Upper lobe of left lung (tissue), 6 donors: ENCODE measurements around the gene ASL. TPM values are rescaled to one million over a fixed set of nuclear protein-coding genes. Genes with fewer than 3 reads are reported as not detected.
"Not testable (repeated sequence)": the region's sequence is repeated elsewhere in the genome, so short reads cannot be mapped to it uniquely, and the experiment has no call there.

Experiments
- ATAC-seq, 2 donors: fragments of 200-7000 bp; cut with Tn5 transposase; one replicate each; pipeline ENCODE4 v1.9.1; 2022; ENCODE audit warnings: mild to moderate bottlenecking in 2 of 2, moderate library complexity in 2 of 2; ENCODE audit not compliant: low FRiP score in 2 of 2
- DNase-seq, 2 donors: peaks; one replicate each; pipeline ENCODE4 v3.0.0-alpha.2; 2019 to 2020
- H3K27ac ChIP-seq, 4 donors: fragments of 200-600 bp; sonication (generic); one replicate each; pipeline ENCODE4 v1.5.1; 2016 to 2019
- H3K27me3 ChIP-seq, 4 donors: fragments of 200-600 bp; sonication (generic); one replicate each; pipeline ENCODE4 v1.5.1; 2017 to 2019
- H3K36me3 ChIP-seq, 4 donors: fragments of 200-600 bp; sonication (generic); one replicate each; pipeline ENCODE4 v1.5.1; 2016 to 2019
- H3K4me1 ChIP-seq, 4 donors: fragments of 200-600 bp; sonication (generic); one replicate each; pipeline ENCODE4 v1.5.1; 2018 to 2019
- H3K4me3 ChIP-seq, 4 donors: fragments of 200-600 bp; sonication (generic); one replicate each; pipeline ENCODE4 v1.5.1; 2017 to 2019; ENCODE audit warnings: mild to moderate bottlenecking in 2 of 4, moderate library complexity in 1 of 4
- H3K9me3 ChIP-seq, 4 donors: fragments of 200-600 bp; sonication (generic); one replicate each; pipeline ENCODE4 v1.5.1; 2018 to 2019
- CTCF ChIP-seq, 6 experiments: fragments of 450-650 bp in 4 of 6; fragments of 200-600 bp in 2 of 6; sonication (generic) in 2 of 6; IDR thresholded peaks; one replicate each; pipeline ENCODE4 v1.5.1; 2016 to 2019; ENCODE audit warnings: antibody characterized with exemption in 6 of 6
- EP300 ChIP-seq, 4 donors: sonication (generic); formaldehyde crosslinking; IDR thresholded peaks; one replicate each; pipeline ENCODE4 v1.5.1; 2017; ENCODE audit warnings: antibody characterized with exemption in 4 of 4, control low read depth in 2 of 4
- POLR2A ChIP-seq, 4 donors: fragments of 450-650 bp; IDR thresholded peaks; one replicate each; pipeline ENCODE4 v1.5.1; 2016 to 2017; ENCODE audit warnings: antibody characterized with exemption in 4 of 4, mild to moderate bottlenecking in 2 of 4
- POLR2AphosphoS5 ChIP-seq, 2 donors: sonication (generic); formaldehyde crosslinking; IDR thresholded peaks; one replicate each; pipeline ENCODE4 v1.5.1; 2017; ENCODE audit warnings: antibody characterized with exemption in 2 of 2
- WGBS, 2 donors: methylation state at CpG; one replicate each; pipeline ENCODE4 v1.1.5; 2017 to 2018; 5-methylcytosine and 5-hydroxymethylcytosine counted together
- total RNA-seq, 6 donors: library from RNA; depleted of rRNA in 4 of 6; stranded (reverse); fragments of >200 nt in 4 of 6; gene quantifications; one replicate each; pipeline versions ENCODE4 v1.1.0 to v1.2.1, GENCODE V29; 2016 to 2021
- donor health status: DM: no; HTN: no; CAD: no; lungs with moderate emphysema.
- donor health status: DM: no; HTN: yes; CAD: no; lungs with severe emphysema.

The ASL gene
- total RNA-seq, 6 donors from 2014 or later, result 45.5 to 101 (median 67.6) TPM

GRCh38 chr7:66036788-66037187 is 38.8 kb upstream of the ASL start:
- no peaks in the 10 kb centered on the region for H3K36me3 ChIP-seq
- no peaks in the 10 kb centered on the region for H3K27me3 ChIP-seq
- H3K27ac ChIP-seq, result peak overlapping the region in 2 of 4 donors; percentile 49 to 74
- DNase-seq (peak in 1 of 2 donors; percentile 45), ATAC-seq (peak; percentile 45 to 72)
- peaks cover 0 to 25% (median 12%) of the 10 kb centered on the region in 4 donors for H3K4me1 ChIP-seq
- no peaks in the 10 kb centered on the region for H3K9me3 ChIP-seq
- TF ChIP-seq CTCF (IDR thresholded peaks at IDR 0.05) (no peak), POLR2AphosphoS5 (IDR thresholded peaks at IDR 0.05) (peak in 1 of 2 donors; percentile 21)
- WGBS, 2 donors, result 50 to 56% methylated on average over 7 of the region's 7 CpGs
- no peak overlapping the region for H3K4me3 ChIP-seq

- Histone ChIP-seq H3K4me3 (no peak overlapping the region), H3K27me3 (no peaks in the 10 kb centered on the region), H3K27ac (peak overlapping the region in 2 of 4 donors; percentile 3 to 16), H3K36me3 (no peaks in the 10 kb centered on the region), H3K9me3 (no peaks in the 10 kb centered on the region), H3K4me1 (peaks cover 3 to 26% (median 17%) of the 10 kb centered on the region in 4 donors)
- ATAC-seq (no peak), DNase-seq (no peak)
- TF ChIP-seq POLR2AphosphoS5 (IDR thresholded peaks at IDR 0.05), result no peak
- no peak for TF ChIP-seq POLR2A (IDR thresholded peaks at IDR 0.05)
- TF ChIP-seq CTCF (IDR thresholded peaks at IDR 0.05), result no peak
- no peak for TF ChIP-seq EP300 (IDR thresholded peaks at IDR 0.05)
- WGBS, 2 donors, result 71 to 85% methylated on average over 3 of the region's 3 CpGs
Observed at GRCh38 chr7:66039094-66039670, 36.4 kb upstream of the ASL start.

- Histone ChIP-seq H3K4me1 (peaks cover 7 to 21% (median 11%) of the 10 kb centered on the region in 4 donors), H3K27ac (peak overlapping the region; percentile 60 to 89 (median 69))
- TF ChIP-seq CTCF (IDR thresholded peaks at IDR 0.05) (no peak), POLR2A (IDR thresholded peaks at IDR 0.05) (peak in 1 of 4 donors; percentile 50), EP300 (IDR thresholded peaks at IDR 0.05) (no peak), POLR2AphosphoS5 (IDR thresholded peaks at IDR 0.05) (peak in 1 of 2 donors; percentile 18)
Observed at GRCh38 chr7:66043681-66044497, 31.7 kb upstream of the ASL start.

GRCh38 chr7:66044498-66044854 is 31.1 kb upstream of the ASL start:
- ATAC-seq, H3K9me3 ChIP-seq, H3K36me3 ChIP-seq, DNase-seq, H3K27me3 ChIP-seq: not testable (repeated sequence)
- Histone ChIP-seq H3K4me1 (peaks cover 7 to 18% (median 11%) of the 10 kb centered on the region in 4 donors), H3K27ac (peak overlapping the region in 3 of 4 donors; percentile 60 to 89 (median 73)), H3K4me3 (peak overlapping the region in 3 of 4 donors; percentile 40 to 57 (median 55))
- WGBS, 2 donors, result 21 to 24% methylated on average over 14 to 17 of the region's 17 CpGs

More at GRCh38 chr7:66043681-66044497, 31.7 kb upstream of the ASL start:
- Histone ChIP-seq H3K36me3 (no peaks in the 10 kb centered on the region), H3K4me3 (peak overlapping the region; percentile 13 to 57 (median 48)), H3K27me3 (no peaks in the 10 kb centered on the region), H3K9me3 (no peaks in the 10 kb centered on the region)
- peak; percentile 73 to 88 for DNase-seq
- WGBS, 2 donors, result 7 to 13% methylated on average over 25 to 41 of the region's 49 CpGs
- peak; percentile 72 to 82 for ATAC-seq

GRCh38 chr7:66047426-66047825 is 28.2 kb upstream of the ASL start:
- ATAC-seq (peak in 1 of 2 donors; percentile 61), DNase-seq (no peak)
- TF ChIP-seq EP300 (IDR thresholded peaks at IDR 0.05), result no peak
- no peak for TF ChIP-seq POLR2A (IDR thresholded peaks at IDR 0.05)
- no peak for TF ChIP-seq CTCF (IDR thresholded peaks at IDR 0.05)
- no peak for TF ChIP-seq POLR2AphosphoS5 (IDR thresholded peaks at IDR 0.05)
- Histone ChIP-seq H3K4me1 (peaks cover 14 to 26% (median 19%) of the 10 kb centered on the region in 4 donors), H3K36me3 (no peaks in the 10 kb centered on the region), H3K27me3 (no peaks in the 10 kb centered on the region), H3K4me3 (no peak overlapping the region), H3K27ac (no peak overlapping the region), H3K9me3 (no peaks in the 10 kb centered on the region)
- WGBS, 2 donors, result 72 to 83% methylated on average over 8 of the region's 8 CpGs

GRCh38 chr7:66049886-66050285 is 25.7 kb upstream of the ASL start:
- DNase-seq, H3K27me3 ChIP-seq, ATAC-seq, H3K4me3 ChIP-seq, H3K4me1 ChIP-seq, H3K36me3 ChIP-seq, H3K9me3 ChIP-seq: not testable (repeated sequence)
- H3K27ac ChIP-seq, result peak overlapping the region; percentile 62 to 80 (median 75)
- 86 to 88% methylated on average over 4 of the region's 4 CpGs for WGBS, 2 donors
